WERI-Rb-1 (cell line): ENCODE data around the gene TMPRSS5.

Experiments used
- DNase-seq: peaks from one replicate; pipeline ENCODE4 v3.0.0-alpha.2; 2020
- H3K27ac ChIP-seq: fragments of 250-450 bp; sonication (Bioruptor Pico); 2 replicates; pipeline ENCODE4 v1.5.1; 2020; ENCODE audit warnings: mild to moderate bottlenecking, moderate library complexity
- H3K27me3 ChIP-seq: fragments of 250-450 bp; sonication (Bioruptor Pico); 2 replicates; pipeline ENCODE4 v1.5.1; 2021; ENCODE audit warnings: mild to moderate bottlenecking, low read depth, moderate library complexity; ENCODE audit not compliant: insufficient read depth, severe bottlenecking
- H3K36me3 ChIP-seq: fragments of 250-450 bp; sonication (Bioruptor Pico); 2 replicates; pipeline ENCODE4 v1.5.1; 2020; ENCODE audit warnings: mild to moderate bottlenecking, moderate library complexity
- H3K4me3 ChIP-seq: 2 replicates; pipeline ENCODE4 v1.5.1; 2011; ENCODE audit warnings: low read depth, mild to moderate bottlenecking, control low read depth, low read length
- H3K9me3 ChIP-seq: fragments of 250-450 bp; sonication (Bioruptor Pico); 2 replicates; pipeline ENCODE4 v1.5.1; 2021; ENCODE audit warnings: mild to moderate bottlenecking, moderate library complexity; ENCODE audit not compliant: severe bottlenecking
- TF ChIP-seq, protein P1 (sequence below): IDR thresholded peaks from 2 replicates; pipeline ENCODE4 v1.5.1; 2011; ENCODE audit warnings: low read depth, mild to moderate bottlenecking, control low read depth, inconsistent platforms, low read length

The TMPRSS5 gene

DNA sequence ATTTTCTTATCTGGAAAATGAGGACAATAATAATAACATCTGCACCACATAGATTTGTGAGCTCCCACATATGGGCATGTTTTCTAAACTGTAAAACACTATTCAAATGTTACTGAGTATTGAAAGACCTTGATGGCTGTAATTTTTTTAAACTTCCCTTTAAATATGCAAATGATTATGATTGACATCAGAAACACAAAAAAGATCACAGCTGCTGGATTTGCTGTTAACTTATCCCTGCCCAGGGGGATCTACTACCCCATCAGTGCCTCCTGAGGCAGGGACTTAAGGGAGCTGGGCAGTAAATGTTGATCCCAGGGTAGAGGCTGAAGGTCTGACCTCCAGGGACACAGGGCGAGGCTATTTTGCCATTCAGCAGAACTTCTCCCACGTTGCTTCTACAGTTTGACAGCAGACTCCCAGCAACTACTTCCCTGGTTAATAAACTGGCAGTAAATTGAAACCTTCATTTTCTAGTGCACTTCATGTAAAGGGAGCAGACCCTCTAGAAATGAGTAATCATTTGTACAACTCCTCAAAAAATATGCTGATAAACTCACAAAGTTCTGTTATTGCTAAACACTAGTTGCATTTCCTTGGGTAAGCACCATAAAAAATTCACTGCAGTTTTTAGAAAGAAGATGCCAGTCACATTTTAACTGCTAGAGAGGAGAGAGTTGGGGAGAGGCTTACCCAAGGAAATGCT is 20.3 kb downstream of the TMPRSS5 start:
- Histone ChIP-seq H3K27me3 (no peaks in the 10 kb centered on the region), H3K9me3 (no peaks in the 10 kb centered on the region), H3K27ac (no peak overlapping the region), H3K36me3 (no peaks in the 10 kb centered on the region), H3K4me3 (no peak overlapping the region)
- DNase-seq, result no peak
- TF ChIP-seq, protein P1, sequence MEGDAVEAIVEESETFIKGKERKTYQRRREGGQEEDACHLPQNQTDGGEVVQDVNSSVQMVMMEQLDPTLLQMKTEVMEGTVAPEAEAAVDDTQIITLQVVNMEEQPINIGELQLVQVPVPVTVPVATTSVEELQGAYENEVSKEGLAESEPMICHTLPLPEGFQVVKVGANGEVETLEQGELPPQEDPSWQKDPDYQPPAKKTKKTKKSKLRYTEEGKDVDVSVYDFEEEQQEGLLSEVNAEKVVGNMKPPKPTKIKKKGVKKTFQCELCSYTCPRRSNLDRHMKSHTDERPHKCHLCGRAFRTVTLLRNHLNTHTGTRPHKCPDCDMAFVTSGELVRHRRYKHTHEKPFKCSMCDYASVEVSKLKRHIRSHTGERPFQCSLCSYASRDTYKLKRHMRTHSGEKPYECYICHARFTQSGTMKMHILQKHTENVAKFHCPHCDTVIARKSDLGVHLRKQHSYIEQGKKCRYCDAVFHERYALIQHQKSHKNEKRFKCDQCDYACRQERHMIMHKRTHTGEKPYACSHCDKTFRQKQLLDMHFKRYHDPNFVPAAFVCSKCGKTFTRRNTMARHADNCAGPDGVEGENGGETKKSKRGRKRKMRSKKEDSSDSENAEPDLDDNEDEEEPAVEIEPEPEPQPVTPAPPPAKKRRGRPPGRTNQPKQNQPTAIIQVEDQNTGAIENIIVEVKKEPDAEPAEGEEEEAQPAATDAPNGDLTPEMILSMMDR, result no peak

DNA sequence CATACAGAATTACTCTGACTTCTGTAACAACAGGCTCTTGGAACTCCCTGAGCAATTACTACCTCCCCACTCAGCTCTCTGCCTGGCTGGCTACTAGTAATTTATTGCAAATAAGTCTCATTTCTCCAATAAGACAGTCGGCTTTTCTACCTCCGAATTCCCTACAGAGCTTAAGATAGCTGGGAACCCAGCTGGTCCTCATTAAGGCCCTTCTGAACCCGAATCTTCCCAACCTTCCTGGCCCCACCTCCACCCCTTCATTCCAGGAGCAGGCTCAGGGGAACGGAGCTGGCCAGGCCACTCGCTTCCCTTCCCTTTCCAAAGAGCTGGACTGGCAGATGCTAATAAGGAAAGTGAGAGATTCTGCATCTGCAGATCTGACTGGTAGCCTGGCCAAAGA is 21.6 kb downstream of the TMPRSS5 start:
- Histone ChIP-seq H3K36me3 (no peaks in the 10 kb centered on the region), H3K9me3 (no peaks in the 10 kb centered on the region)
- TF ChIP-seq, protein P1, result no peak

DNA sequence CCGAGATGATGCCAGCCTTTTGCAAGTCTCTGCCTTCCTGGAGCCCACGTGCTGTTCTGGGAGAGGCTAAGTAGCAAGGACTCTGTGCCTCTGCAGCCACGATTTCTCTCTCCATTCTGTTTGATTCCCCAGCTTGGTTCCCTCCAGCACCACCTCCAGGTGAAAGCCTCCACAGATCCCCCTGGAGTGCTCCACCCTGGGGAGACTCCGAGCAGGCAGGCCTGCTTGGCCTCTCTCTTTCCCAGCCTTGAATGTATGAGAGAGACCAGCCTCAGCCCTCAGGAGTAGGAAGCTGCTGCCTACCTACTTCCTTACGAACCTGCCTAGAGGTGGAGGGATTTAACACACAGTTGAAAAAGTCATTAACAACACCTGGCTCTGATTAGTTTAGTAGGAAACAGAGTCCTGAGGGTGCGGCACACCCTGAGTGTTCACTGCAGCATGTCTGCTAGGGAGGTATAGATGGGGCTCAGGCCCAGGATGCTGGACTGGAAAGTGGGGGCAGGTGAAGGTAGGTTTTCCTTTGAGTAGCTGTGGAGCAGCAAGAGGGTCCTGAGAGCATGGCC is 22.5 kb downstream of the TMPRSS5 start:
- H3K9me3 ChIP-seq, result no peaks in the 10 kb centered on the region
- H3K27me3 ChIP-seq, result no peaks in the 10 kb centered on the region
- no peak overlapping the region for H3K4me3 ChIP-seq
- TF ChIP-seq, protein P1, result no peak
- no peak for DNase-seq
- no peak overlapping the region for H3K27ac ChIP-seq
- no peaks in the 10 kb centered on the region for H3K36me3 ChIP-seq

More for the DNA sequence above, 21.6 kb downstream of the TMPRSS5 start:
- Histone ChIP-seq H3K27ac (no peak overlapping the region), H3K27me3 (no peaks in the 10 kb centered on the region), H3K4me3 (no peak overlapping the region)
- DNase-seq, result no peak

DNA sequence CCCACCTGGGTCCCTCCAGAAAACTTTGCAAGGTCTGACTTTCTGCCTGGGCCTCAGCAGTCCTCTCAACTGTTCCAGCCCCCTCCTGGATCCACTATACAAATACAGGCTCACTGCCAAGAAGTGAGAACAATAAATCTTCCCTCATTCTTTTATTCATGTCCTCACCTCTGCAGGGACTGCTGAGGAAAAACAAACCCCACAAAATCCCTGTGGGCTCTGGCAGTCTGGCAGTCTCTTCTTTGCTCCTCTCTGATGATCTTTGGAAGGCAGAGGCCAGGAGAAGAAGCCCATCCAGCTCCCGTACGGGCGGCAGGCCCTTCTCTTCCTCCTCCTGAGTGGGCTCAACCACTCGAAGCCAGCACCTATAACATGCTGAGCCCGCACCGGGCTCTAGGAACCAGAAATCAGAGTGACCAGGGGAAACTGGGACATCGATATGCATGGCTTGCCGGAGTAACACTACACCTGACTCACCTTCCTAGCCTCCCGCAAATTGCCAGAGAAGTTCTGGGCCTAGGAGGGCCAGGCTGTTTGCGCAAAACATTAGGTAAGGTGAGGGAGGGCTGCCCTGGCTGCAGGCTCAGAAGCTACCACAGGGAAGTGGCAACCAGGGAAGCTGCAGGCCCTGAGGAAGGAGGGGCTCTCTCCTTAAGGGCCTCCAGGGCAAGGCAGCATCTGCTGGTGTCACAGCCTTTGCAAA is 24.2 kb downstream of the TMPRSS5 start:
- H3K27me3 ChIP-seq, result no peaks in the 10 kb centered on the region
- no peaks in the 10 kb centered on the region for H3K9me3 ChIP-seq
- H3K36me3 ChIP-seq, result no peaks in the 10 kb centered on the region
- TF ChIP-seq, protein P1, result no peak
- H3K4me3 ChIP-seq, result no peak overlapping the region
- no peak overlapping the region for H3K27ac ChIP-seq
- DNase-seq, result no peak

DNA sequence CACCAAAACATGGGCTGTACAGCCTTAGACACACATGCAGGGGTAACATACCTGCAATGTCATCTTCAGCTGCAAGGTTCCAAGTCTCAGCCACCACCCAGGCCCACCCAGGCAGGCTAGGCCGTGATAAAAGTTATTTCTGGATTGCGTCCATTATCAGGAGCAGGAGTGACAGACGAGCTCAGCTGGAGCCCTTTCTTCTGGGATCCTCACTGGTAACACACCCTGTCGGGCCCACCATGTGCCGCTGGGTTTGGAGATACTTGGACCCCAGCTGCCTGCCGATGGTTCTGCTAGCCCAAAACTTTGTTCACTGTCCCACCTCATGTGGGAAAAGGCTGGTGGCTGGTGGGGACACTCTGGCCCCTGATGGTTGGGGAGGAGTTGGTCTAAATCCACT is 24.8 kb downstream of the TMPRSS5 start:
- no peaks in the 10 kb centered on the region for H3K9me3 ChIP-seq
- TF ChIP-seq, protein P1, result no peak
- DNase-seq, result no peak
- H3K4me3 ChIP-seq, result no peak overlapping the region
- H3K27me3 ChIP-seq, result no peaks in the 10 kb centered on the region
- no peaks in the 10 kb centered on the region for H3K36me3 ChIP-seq
- no peak overlapping the region for H3K27ac ChIP-seq
